Tibial nerve (tissue), 4 donors: ENCODE results near the gene STAT6. TPM values are rescaled to one million over a fixed set of nuclear protein-coding genes. Genes with fewer than 3 reads are reported as not detected.

ENCODE experiments used
- DNase-seq, 2 donors: peaks; one replicate each; pipeline ENCODE4 v3.0.0-alpha.2; 2019; ENCODE audit warnings: low spot score in 2 of 2
- H3K27ac ChIP-seq, 4 donors: fragments of 200-600 bp; sonication (generic) in 3 of 4; one replicate each; pipeline ENCODE4 v1.5.1; 2017 to 2019; ENCODE audit warnings: mild to moderate bottlenecking in 1 of 4
- H3K27me3 ChIP-seq, 2 donors: fragments of 200-600 bp; sonication (generic) in 1 of 2; one replicate each; pipeline versions ENCODE4 v1.5.1 to v1.6.0; 2017 to 2019
- H3K36me3 ChIP-seq, 3 donors: fragments of 200-600 bp; sonication (generic); one replicate each; pipeline ENCODE4 v1.5.1; 2018 to 2019
- H3K4me1 ChIP-seq, 4 donors: fragments of 200-600 bp; sonication (generic) in 3 of 4; one replicate each; pipeline ENCODE4 v1.5.1; 2017 to 2019
- H3K4me3 ChIP-seq, 4 donors: fragments of 200-600 bp; sonication (generic) in 3 of 4; one replicate each; pipeline ENCODE4 v1.5.1; 2017 to 2019; ENCODE audit warnings: mild to moderate bottlenecking in 1 of 4, moderate library complexity in 1 of 4
- H3K9me3 ChIP-seq, 4 donors: fragments of 200-600 bp; sonication (generic) in 3 of 4; one replicate each; pipeline ENCODE4 v1.5.1; 2017 to 2019
- EP300 ChIP-seq, 2 donors: sonication (generic); formaldehyde crosslinking; IDR thresholded peaks; one replicate each; pipeline ENCODE4 v1.6.1; 2017; ENCODE audit warnings: antibody characterized with exemption in 2 of 2, mild to moderate bottlenecking in 1 of 2
- POLR2A ChIP-seq, 2 donors: fragments of 450-650 bp; IDR thresholded peaks; one replicate each; pipeline ENCODE4 v1.6.1; 2017; ENCODE audit warnings: antibody characterized with exemption in 2 of 2, mild to moderate bottlenecking in 2 of 2, moderate library complexity in 2 of 2
- WGBS, 2 donors: methylation state at CpG; one replicate each; pipeline ENCODE4 v1.1.5; 2018; 5-methylcytosine and 5-hydroxymethylcytosine counted together
- total RNA-seq, 4 donors: library from RNA; depleted of rRNA; stranded (reverse); fragments of >200 nt; gene quantifications; one replicate each; pipeline ENCODE4 v1.1.0, GENCODE V29; 2016
- TF ChIP-seq, protein P1 (sequence below), 5 experiments: fragments of 200-600 bp in 3 of 5; fragments of 450-650 bp in 2 of 5; sonication (generic) in 3 of 5; IDR thresholded peaks; one replicate each; pipeline ENCODE4 v1.5.1; 2016 to 2019; ENCODE audit warnings: antibody characterized with exemption in 5 of 5, mild to moderate bottlenecking in 3 of 5, moderate library complexity in 2 of 5

The STAT6 gene
- total RNA-seq, 4 donors from 2014 or later = 140 to 247 (median 183) TPM

DNA sequence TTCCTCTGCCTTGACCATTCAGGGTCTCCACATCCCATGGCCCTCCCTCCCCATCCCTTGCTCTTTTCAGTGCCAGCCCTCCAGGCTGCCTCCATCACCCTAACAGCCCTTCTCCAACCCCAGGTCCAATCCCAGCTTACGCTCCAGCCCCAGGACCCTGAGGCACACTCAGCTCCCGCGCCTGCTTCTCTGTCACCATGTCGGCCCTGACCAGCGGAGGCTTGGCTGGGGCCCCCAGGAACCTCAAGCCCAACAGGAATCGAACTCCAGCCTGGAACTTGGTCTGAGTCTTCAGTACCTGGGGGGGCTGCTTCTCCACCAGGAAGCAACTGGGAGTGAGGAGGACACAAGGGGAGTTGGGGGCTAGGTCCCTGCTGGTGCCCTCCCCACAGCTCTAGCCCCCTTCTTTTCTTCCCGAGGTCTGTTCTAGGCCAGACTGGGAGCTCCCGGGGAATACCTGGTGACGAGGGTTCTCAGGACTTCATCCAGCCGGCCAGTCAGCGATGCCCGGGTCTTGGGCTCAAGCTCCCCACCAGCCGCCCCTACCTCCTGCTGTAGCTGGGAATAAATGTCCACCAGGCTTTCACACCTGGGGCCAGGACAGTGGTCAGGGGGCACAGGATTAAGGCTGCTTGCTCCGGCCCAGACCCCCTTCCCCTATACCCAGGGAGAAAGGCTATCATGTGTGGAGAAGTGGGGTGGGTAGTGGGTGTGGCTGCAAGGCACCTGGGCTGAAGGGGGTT lies 6.0 kb downstream of the STAT6 start:
- Histone ChIP-seq H3K9me3 (no peaks in the 10 kb centered on the region), H3K4me1 (peaks cover 0 to 45% (median 30%) of the 10 kb centered on the region in 4 donors), H3K36me3 (peaks cover 7 to 79% (median 26%) of the 10 kb centered on the region in 3 donors), H3K27me3 (no peaks in the 10 kb centered on the region), H3K27ac (peak overlapping the region in 1 of 4 donors; percentile 7), H3K4me3 (no peak overlapping the region)
- WGBS, 2 donors = 93 to 96% methylated on average over 6 to 14 of the region's 14 CpGs
- DNase-seq = no peak
- TF ChIP-seq POLR2A (IDR thresholded peaks at IDR 0.05) (no peak), EP300 (IDR thresholded peaks at IDR 0.05) (no peak)
- TF ChIP-seq, protein P1, sequence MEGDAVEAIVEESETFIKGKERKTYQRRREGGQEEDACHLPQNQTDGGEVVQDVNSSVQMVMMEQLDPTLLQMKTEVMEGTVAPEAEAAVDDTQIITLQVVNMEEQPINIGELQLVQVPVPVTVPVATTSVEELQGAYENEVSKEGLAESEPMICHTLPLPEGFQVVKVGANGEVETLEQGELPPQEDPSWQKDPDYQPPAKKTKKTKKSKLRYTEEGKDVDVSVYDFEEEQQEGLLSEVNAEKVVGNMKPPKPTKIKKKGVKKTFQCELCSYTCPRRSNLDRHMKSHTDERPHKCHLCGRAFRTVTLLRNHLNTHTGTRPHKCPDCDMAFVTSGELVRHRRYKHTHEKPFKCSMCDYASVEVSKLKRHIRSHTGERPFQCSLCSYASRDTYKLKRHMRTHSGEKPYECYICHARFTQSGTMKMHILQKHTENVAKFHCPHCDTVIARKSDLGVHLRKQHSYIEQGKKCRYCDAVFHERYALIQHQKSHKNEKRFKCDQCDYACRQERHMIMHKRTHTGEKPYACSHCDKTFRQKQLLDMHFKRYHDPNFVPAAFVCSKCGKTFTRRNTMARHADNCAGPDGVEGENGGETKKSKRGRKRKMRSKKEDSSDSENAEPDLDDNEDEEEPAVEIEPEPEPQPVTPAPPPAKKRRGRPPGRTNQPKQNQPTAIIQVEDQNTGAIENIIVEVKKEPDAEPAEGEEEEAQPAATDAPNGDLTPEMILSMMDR (IDR thresholded peaks at IDR 0.05) = no peak

GRCh38 chr12:57104292-57104910 lies 6.8 kb downstream of the STAT6 start:
- Histone ChIP-seq H3K4me3 (no peak overlapping the region), H3K9me3 (no peaks in the 10 kb centered on the region), H3K27me3 (no peaks in the 10 kb centered on the region), H3K36me3 (peaks cover 7 to 87% (median 31%) of the 10 kb centered on the region in 3 donors), H3K27ac (no peak overlapping the region), H3K4me1 (peaks cover 0 to 38% (median 23%) of the 10 kb centered on the region in 4 donors)
- TF ChIP-seq EP300 (IDR thresholded peaks at IDR 0.05) = no peak
- no peak for TF ChIP-seq POLR2A (IDR thresholded peaks at IDR 0.05)
- TF ChIP-seq, protein P1 (IDR thresholded peaks at IDR 0.05) = no peak
- DNase-seq = no peak
- 90 to 94% methylated on average over 12 of the region's 12 CpGs for WGBS, 2 donors

DNA sequence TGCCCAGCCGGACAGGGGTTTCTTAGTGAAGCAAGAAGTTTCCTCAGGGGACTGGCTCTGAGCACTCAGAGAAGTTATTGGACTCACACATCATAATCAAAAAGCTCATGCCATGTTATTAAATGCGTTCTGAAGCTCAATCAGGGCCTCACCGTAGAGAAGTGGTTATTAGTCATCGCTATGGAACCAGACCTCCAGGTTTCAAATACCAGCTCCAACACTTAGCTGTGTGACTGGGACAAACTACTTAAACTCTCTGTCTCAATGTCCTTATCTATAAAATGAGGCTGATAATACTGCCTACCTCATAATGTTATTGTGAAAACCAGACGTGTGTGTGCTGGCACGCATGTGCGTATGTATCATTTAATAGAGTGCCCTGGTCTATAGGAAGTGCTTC lies 7.3 kb downstream of the STAT6 start:
- no peak overlapping the region for H3K4me3 ChIP-seq
- peaks cover 0 to 32% (median 17%) of the 10 kb centered on the region in 4 donors for H3K4me1 ChIP-seq
- WGBS, 2 donors = 88 to 93% methylated on average over 7 of the region's 7 CpGs
- DNase-seq = no peak
- TF ChIP-seq POLR2A (IDR thresholded peaks at IDR 0.05) = no peak
- TF ChIP-seq, protein P1 (IDR thresholded peaks at IDR 0.05) = no peak
- no peak for TF ChIP-seq EP300 (IDR thresholded peaks at IDR 0.05)
- H3K9me3 ChIP-seq = no peaks in the 10 kb centered on the region
- H3K36me3 ChIP-seq = peaks cover 7 to 92% (median 34%) of the 10 kb centered on the region in 3 donors
- H3K27ac ChIP-seq = no peak overlapping the region
- no peaks in the 10 kb centered on the region for H3K27me3 ChIP-seq

DNA sequence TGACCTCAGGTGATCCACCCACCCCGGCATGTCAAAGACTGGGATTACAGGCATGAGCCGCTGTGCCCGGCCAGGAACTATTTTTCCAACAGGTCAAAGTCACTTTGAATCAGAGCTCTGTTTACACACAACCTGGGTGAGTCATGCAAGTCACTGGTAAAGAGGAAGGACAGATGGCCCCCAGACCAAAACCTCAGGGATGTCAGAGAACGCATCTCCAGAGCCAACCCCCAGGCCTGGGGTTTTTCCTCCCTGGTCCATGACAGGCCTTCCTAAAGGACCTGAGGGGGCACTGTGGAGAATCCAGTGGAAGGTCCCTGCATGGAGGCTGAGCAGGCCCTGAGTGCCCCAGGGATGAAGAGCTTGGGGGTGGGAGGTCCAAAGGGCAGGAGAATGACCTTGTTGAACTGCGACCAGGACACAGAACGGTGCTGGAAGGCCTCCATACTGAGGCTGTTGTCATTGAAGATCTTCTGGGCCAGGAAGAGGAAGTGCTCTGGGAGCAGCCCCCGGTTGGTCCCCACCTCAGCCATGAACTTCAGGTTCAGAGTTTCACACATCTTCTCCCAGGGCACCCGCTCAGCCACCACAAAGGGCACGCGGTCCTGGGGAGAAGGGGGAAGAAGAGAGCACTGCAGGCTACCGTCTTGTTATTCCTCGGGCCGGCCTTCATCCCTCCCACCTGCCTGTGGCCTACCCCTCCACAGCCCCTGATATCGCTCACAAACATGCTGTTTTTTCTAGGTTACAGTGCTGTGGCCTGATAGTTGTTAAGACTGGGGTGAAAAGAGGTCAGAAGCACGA lies 9.1 kb downstream of the STAT6 start:
- peaks cover 0 to 15% (median 2%) of the 10 kb centered on the region in 4 donors for H3K4me1 ChIP-seq
- no peak for DNase-seq
- H3K4me3 ChIP-seq = no peak overlapping the region
- H3K27ac ChIP-seq = peak overlapping the region in 3 of 4 donors; percentile 6 to 57 (median 34)
- WGBS, 2 donors = 59 to 65% methylated on average over 15 of the region's 15 CpGs
- no peak for TF ChIP-seq EP300 (IDR thresholded peaks at IDR 0.05)
- TF ChIP-seq, protein P1 (IDR thresholded peaks at IDR 0.05) = no peak
- TF ChIP-seq POLR2A (IDR thresholded peaks at IDR 0.05) = no peak
- H3K9me3 ChIP-seq = no peaks in the 10 kb centered on the region
- H3K27me3 ChIP-seq = no peaks in the 10 kb centered on the region
- H3K36me3 ChIP-seq = peaks cover 7 to 96% (median 34%) of the 10 kb centered on the region in 3 donors
